T follicular helper cell (primary cell): Measurements from ENCODE around the gene NEMF.
"Not testable (repeated sequence)": the region's sequence is repeated elsewhere in the genome, so short reads cannot be mapped to it uniquely, and the experiment has no call there.

Experiments
- DNase-seq: peaks from one replicate; pipeline ENCODE4 v3.0.0-alpha.2; 2020; ENCODE audit warnings: low read depth

Gene NEMF

GRCh38 chr14:49880267-49881064, 27.9 kb upstream of the NEMF start:
- no peak for DNase-seq

GRCh38 chr14:49879646-49880204, 27.1 kb upstream of the NEMF start:
- DNase-seq, result peak; percentile 38

GRCh38 chr14:49876563-49877127, 24.1 kb upstream of the NEMF start:
- DNase-seq, result no peak

GRCh38 chr14:49875640-49876198, 23.1 kb upstream of the NEMF start:
- no peak for DNase-seq

GRCh38 chr14:49873548-49873947, 21.0 kb upstream of the NEMF start:
- not testable (repeated sequence) for DNase-seq

GRCh38 chr14:49870908-49871307, 18.3 kb upstream of the NEMF start:
- no peak for DNase-seq

GRCh38 chr14:49868720-49869114, 16.1 kb upstream of the NEMF start:
- DNase-seq, result no peak

GRCh38 chr14:49867831-49868719, 15.5 kb upstream of the NEMF start:
- peak; percentile 97 for DNase-seq

- DNase-seq, result peak; percentile 59
Measured at GRCh38 chr14:49865431-49865859, 12.9 kb upstream of the NEMF start.

- DNase-seq, result no peak
Measured at GRCh38 chr14:49863487-49864281, 11.1 kb upstream of the NEMF start.

- peak; percentile 74 for DNase-seq
Measured at GRCh38 chr14:49862089-49862673, 9.6 kb upstream of the NEMF start.

- DNase-seq, result peak; percentile 23
Measured at GRCh38 chr14:49861699-49862088, 9.1 kb upstream of the NEMF start.

GRCh38 chr14:49860988-49861698, 8.6 kb upstream of the NEMF start:
- DNase-seq, result no peak

GRCh38 chr14:49858383-49858782, 5.8 kb upstream of the NEMF start:
- no peak for DNase-seq

GRCh38 chr14:49857427-49858003, 4.9 kb upstream of the NEMF start:
- no peak for DNase-seq

GRCh38 chr14:49853572-49854375, 1.2 kb upstream of the NEMF start:
- peak; percentile 66 for DNase-seq

GRCh38 chr14:49853158-49853477, 530 bp upstream of the NEMF start:
- DNase-seq, result no peak

- no peak for DNase-seq
Measured at GRCh38 chr14:49851813-49852212, 775 bp downstream of the NEMF start.
